Neural cell (in vitro differentiated cells): ENCODE measurements around the gene PLD6. TPM values are rescaled to one million over a fixed set of nuclear protein-coding genes. Genes with fewer than 3 reads are reported as not detected.

Experiments
- H2AFZ ChIP-seq: fragments of 200-600, 300-800 bp; sonication (generic), shearing (Covaris generic); 2 replicates; pipeline ENCODE4 v1.6.0; 2014; ENCODE audit warnings: low read depth, mild to moderate bottlenecking, antibody characterized with exemption, low read length, moderate library complexity
- H3F3A ChIP-seq: fragments of 200-600 bp; shearing (Covaris generic); 2 replicates; pipeline ENCODE4 v1.6.1; 2016; ENCODE audit warnings: mild to moderate bottlenecking, moderate library complexity, mixed read lengths, antibody characterized with exemption, low read length; ENCODE audit not compliant: insufficient read depth, poor library complexity, severe bottlenecking
- H3K27ac ChIP-seq: fragments of 200-600, 300-800 bp; sonication (generic), shearing (Covaris generic); 2 replicates; pipeline ENCODE4 v1.5.1; 2014; ENCODE audit warnings: mild to moderate bottlenecking, low read length, moderate library complexity
- H3K27me3 ChIP-seq: fragments of 300-800, 200-600 bp; sonication (generic), shearing (Covaris generic); 2 replicates; pipeline ENCODE4 v1.6.0; 2014; ENCODE audit warnings: mild to moderate bottlenecking, low read depth, low read length, moderate library complexity; ENCODE audit not compliant: insufficient read depth
- H3K36me3 ChIP-seq: fragments of 300-800, 200-600 bp; sonication (generic), shearing (Covaris generic); 2 replicates; pipeline ENCODE4 v1.5.1; 2014; ENCODE audit warnings: mild to moderate bottlenecking, antibody characterized with exemption, low read length, moderate library complexity; ENCODE audit not compliant: insufficient read depth
- H3K4me2 ChIP-seq: fragments of 300-800, 200-600 bp; sonication (generic), shearing (Covaris generic); 2 replicates; pipeline ENCODE4 v1.6.0; 2014; ENCODE audit warnings: mild to moderate bottlenecking, low read length
- H3K4me3 ChIP-seq: fragments of 300-800, 200-600 bp; sonication (generic), shearing (Covaris generic); 2 replicates; pipeline ENCODE4 v1.5.1; 2014; ENCODE audit warnings: mild to moderate bottlenecking, low read length, moderate library complexity
- H3K79me2 ChIP-seq: fragments of 200-600 bp; shearing (Covaris generic); replicated peaks from 2 replicates; pipeline ENCODE4 v1.6.0; 2014; ENCODE audit warnings: mild to moderate bottlenecking, low read length, moderate library complexity; ENCODE audit not compliant: insufficient read depth
- H3K9ac ChIP-seq: fragments of 300-800, 200-600 bp; sonication (generic), shearing (Covaris generic); 2 replicates; pipeline ENCODE4 v1.6.1; 2016; ENCODE audit warnings: mild to moderate bottlenecking, low read length, mixed read lengths
- H3K9me2 ChIP-seq: fragments of 200-600 bp; shearing (Covaris generic); 2 replicates; pipeline ENCODE4 v1.6.1; 2016; ENCODE audit warnings: mild to moderate bottlenecking, low read length, mixed read lengths; ENCODE audit not compliant: insufficient read depth
- H3K9me3 ChIP-seq: fragments of 200-600, 300-800 bp; sonication (generic), shearing (Covaris generic); 2 replicates; pipeline ENCODE4 v1.6.1; 2016; ENCODE audit warnings: mild to moderate bottlenecking, mixed run types, low read length, moderate library complexity, mixed read lengths
- H4K20me1 ChIP-seq: fragments of 200-600 bp; shearing (Covaris generic); 2 replicates; pipeline ENCODE4 v1.6.1; 2016; ENCODE audit warnings: mild to moderate bottlenecking, mixed run types; ENCODE audit not compliant: insufficient read depth
- EP300 ChIP-seq: fragments of 450-650 bp; conservative IDR thresholded peaks from 2 replicates; pipeline ENCODE4 v1.6.1; 2014; ENCODE audit warnings: antibody characterized with exemption, mild to moderate bottlenecking, moderate library complexity; ENCODE audit not compliant: poor library complexity, severe bottlenecking
- EZH2 ChIP-seq: fragments of 200-600, 300-800 bp; shearing (Covaris generic), sonication (generic); IDR thresholded peaks from 2 replicates; pipeline ENCODE4 v1.6.1; 2014; ENCODE audit warnings: antibody characterized with exemption, low read length, borderline replicate concordance, mild to moderate bottlenecking; ENCODE audit not compliant: insufficient read depth, poor library complexity, severe bottlenecking
- MXI1 ChIP-seq: fragments of 450-650 bp; conservative IDR thresholded peaks from 2 replicates; pipeline ENCODE4 v1.6.1; 2014; ENCODE audit warnings: antibody characterized with exemption, mild to moderate bottlenecking; ENCODE audit not compliant: poor library complexity, severe bottlenecking
- POLR2AphosphoS5 ChIP-seq: IDR thresholded peaks from 2 replicates; pipeline ENCODE4 v1.6.1; 2012
- RAD21 ChIP-seq: fragments of 450-650 bp; conservative IDR thresholded peaks from 2 replicates; pipeline ENCODE4 v1.6.1; 2014; ENCODE audit warnings: antibody characterized with exemption, mild to moderate bottlenecking, moderate library complexity
- SMC3 ChIP-seq: fragments of 450-650 bp; conservative IDR thresholded peaks from 2 replicates; pipeline ENCODE4 v1.6.1; 2014; ENCODE audit warnings: antibody characterized with exemption, mild to moderate bottlenecking, moderate library complexity; ENCODE audit not compliant: poor library complexity
- TAF1 ChIP-seq: IDR thresholded peaks from 2 replicates; pipeline ENCODE4 v1.6.1; 2012; ENCODE audit warnings: low read depth
- polyA plus RNA-seq: library from polyadenylated mRNA; depleted of rRNA; stranded (reverse); fragments of >200 nt; gene quantifications from 2 replicates; pipeline ENCODE4 v1.2.3, GENCODE V29; 2014
- TF ChIP-seq, protein P1 (sequence below): IDR thresholded peaks from 2 replicates; pipeline ENCODE4 v1.6.1; 2012; ENCODE audit warnings: borderline replicate concordance
- TF ChIP-seq, protein P2 (sequence below): fragments of 450-650 bp; IDR thresholded peaks from 2 replicates; pipeline ENCODE4 v1.5.1; 2014; ENCODE audit warnings: antibody characterized with exemption, mild to moderate bottlenecking, moderate library complexity; ENCODE audit not compliant: poor library complexity, severe bottlenecking

The PLD6 gene
- polyA plus RNA-seq, 1 donor from 2014 or later, result 2.0 TPM

DNA sequence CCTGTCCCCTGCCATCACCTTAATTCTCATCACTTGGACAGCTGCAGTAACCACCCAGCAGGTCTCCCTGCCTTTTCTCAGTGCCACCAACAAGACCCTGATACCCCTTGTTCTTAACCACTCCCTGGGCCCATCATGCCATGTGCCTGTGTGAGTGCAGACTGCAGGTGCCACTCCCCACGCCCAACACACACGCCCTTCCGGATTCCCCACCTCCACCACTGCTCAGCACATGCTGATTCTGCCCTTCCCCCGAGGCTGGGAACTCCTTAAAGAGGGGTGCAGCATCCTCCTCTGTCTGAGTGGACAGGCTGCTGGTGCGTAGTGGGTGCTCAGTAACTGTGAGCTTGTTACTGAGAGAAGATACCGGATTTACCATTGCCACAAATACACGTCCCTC is 52.4 kb downstream of the PLD6 start:
- H3F3A ChIP-seq, result no peaks in the 10 kb centered on the region
- H3K79me2 ChIP-seq, result no peaks in the 10 kb centered on the region
- H3K4me2 ChIP-seq, result no peak overlapping the region
- TF ChIP-seq EZH2, result no peak
- no peak for TF ChIP-seq SMC3
- TF ChIP-seq, protein P1, sequence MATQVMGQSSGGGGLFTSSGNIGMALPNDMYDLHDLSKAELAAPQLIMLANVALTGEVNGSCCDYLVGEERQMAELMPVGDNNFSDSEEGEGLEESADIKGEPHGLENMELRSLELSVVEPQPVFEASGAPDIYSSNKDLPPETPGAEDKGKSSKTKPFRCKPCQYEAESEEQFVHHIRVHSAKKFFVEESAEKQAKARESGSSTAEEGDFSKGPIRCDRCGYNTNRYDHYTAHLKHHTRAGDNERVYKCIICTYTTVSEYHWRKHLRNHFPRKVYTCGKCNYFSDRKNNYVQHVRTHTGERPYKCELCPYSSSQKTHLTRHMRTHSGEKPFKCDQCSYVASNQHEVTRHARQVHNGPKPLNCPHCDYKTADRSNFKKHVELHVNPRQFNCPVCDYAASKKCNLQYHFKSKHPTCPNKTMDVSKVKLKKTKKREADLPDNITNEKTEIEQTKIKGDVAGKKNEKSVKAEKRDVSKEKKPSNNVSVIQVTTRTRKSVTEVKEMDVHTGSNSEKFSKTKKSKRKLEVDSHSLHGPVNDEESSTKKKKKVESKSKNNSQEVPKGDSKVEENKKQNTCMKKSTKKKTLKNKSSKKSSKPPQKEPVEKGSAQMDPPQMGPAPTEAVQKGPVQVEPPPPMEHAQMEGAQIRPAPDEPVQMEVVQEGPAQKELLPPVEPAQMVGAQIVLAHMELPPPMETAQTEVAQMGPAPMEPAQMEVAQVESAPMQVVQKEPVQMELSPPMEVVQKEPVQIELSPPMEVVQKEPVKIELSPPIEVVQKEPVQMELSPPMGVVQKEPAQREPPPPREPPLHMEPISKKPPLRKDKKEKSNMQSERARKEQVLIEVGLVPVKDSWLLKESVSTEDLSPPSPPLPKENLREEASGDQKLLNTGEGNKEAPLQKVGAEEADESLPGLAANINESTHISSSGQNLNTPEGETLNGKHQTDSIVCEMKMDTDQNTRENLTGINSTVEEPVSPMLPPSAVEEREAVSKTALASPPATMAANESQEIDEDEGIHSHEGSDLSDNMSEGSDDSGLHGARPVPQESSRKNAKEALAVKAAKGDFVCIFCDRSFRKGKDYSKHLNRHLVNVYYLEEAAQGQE, result no peak
- TF ChIP-seq RAD21, result no peak
- no peak overlapping the region for H3K4me3 ChIP-seq
- H3K9me3 ChIP-seq, result no peaks in the 10 kb centered on the region
- H3K36me3 ChIP-seq, result no peaks in the 10 kb centered on the region
- H3K27ac ChIP-seq, result no peak overlapping the region
- H2AFZ ChIP-seq, result no peak overlapping the region
- no peaks in the 10 kb centered on the region for H4K20me1 ChIP-seq
- H3K9me2 ChIP-seq, result no peaks in the 10 kb centered on the region
- no peaks in the 10 kb centered on the region for H3K27me3 ChIP-seq
- no peak overlapping the region for H3K9ac ChIP-seq

DNA sequence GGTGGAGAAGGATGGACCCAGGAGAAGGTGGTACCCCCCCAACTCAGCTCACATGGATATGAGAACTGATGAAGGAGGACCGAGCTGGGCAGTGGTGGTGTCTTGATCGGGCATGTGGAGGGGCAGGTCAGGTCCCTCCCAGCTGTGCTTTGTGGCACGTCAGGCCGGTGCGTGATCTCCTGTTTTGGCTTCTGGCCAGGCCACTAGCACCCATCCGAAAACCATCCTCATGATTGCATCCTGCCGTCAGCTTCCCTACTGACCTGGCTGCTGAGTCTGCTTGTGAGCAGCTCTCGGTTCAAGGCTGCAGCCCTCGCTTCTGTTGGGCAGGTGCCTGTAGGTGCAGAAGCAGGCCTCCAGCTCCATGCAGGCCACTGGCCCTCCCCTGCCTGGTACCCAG is 53.1 kb downstream of the PLD6 start:
- Histone ChIP-seq H4K20me1 (no peaks in the 10 kb centered on the region), H3K27me3 (no peaks in the 10 kb centered on the region), H3K36me3 (no peaks in the 10 kb centered on the region), H3K9me3 (no peaks in the 10 kb centered on the region), H3K9me2 (no peaks in the 10 kb centered on the region), H3K79me2 (no peaks in the 10 kb centered on the region), H3F3A (no peaks in the 10 kb centered on the region), H2AFZ (no peak overlapping the region), H3K4me2 (no peak overlapping the region), H3K4me3 (no peak overlapping the region), H3K27ac (no peak overlapping the region), H3K9ac (no peak overlapping the region)
- TF ChIP-seq RAD21, result no peak
- no peak for TF ChIP-seq MXI1
- TF ChIP-seq EZH2, result no peak
- no peak for TF ChIP-seq SMC3
- TF ChIP-seq EP300, result no peak
- TF ChIP-seq POLR2AphosphoS5, result no peak
- TF ChIP-seq, protein P1, result no peak
- TF ChIP-seq, protein P2, sequence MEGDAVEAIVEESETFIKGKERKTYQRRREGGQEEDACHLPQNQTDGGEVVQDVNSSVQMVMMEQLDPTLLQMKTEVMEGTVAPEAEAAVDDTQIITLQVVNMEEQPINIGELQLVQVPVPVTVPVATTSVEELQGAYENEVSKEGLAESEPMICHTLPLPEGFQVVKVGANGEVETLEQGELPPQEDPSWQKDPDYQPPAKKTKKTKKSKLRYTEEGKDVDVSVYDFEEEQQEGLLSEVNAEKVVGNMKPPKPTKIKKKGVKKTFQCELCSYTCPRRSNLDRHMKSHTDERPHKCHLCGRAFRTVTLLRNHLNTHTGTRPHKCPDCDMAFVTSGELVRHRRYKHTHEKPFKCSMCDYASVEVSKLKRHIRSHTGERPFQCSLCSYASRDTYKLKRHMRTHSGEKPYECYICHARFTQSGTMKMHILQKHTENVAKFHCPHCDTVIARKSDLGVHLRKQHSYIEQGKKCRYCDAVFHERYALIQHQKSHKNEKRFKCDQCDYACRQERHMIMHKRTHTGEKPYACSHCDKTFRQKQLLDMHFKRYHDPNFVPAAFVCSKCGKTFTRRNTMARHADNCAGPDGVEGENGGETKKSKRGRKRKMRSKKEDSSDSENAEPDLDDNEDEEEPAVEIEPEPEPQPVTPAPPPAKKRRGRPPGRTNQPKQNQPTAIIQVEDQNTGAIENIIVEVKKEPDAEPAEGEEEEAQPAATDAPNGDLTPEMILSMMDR, result no peak
- no peak for TF ChIP-seq TAF1
